Esophagus squamous epithelium (tissue), 4 donors: Measurements from ENCODE around the gene ANKRD29.

Source experiments
- CTCF ChIP-seq, 6 experiments: fragments of 450-650 bp in 4 of 6; fragments of 200-600 bp in 2 of 6; sonication (generic) in 2 of 6; IDR thresholded peaks; one replicate each; pipeline ENCODE4 v1.5.1; 2016 to 2019; ENCODE audit warnings: antibody characterized with exemption in 6 of 6, mild to moderate bottlenecking in 4 of 6, moderate library complexity in 4 of 6
- POLR2A ChIP-seq, 4 donors: fragments of 450-650 bp; IDR thresholded peaks; one replicate each; pipeline ENCODE4 v1.6.1; 2017; ENCODE audit warnings: antibody characterized with exemption in 4 of 4, mild to moderate bottlenecking in 4 of 4, moderate library complexity in 3 of 4

DNA sequence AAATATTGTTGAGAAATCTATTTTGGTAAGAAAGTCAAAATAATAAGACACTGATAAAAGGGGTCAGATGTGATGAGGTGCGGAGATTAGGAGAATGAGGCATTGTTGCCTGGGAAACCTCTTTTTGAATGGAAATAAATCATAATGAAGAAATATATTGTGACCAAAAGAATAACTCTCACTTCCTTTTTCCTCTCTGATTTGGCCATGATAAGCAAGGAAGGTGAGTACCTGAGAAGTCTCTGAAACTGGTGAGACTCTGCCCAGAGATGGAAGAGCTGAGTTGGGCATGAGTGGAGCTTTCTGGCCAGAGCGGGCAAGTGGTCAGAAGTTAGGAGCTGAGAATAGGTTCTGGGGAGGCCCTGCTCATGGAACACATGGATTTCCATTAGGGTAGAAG, 38.3 kb upstream of the ANKRD29 start:
- no peak for TF ChIP-seq CTCF (IDR thresholded peaks at IDR 0.05)
- no peak for TF ChIP-seq POLR2A (IDR thresholded peaks at IDR 0.05)
